NCI-H1417 (cell line): Measurements from ENCODE around the gene PTHLH.

Experiments used
- DNase-seq, 3 experiments: peaks; one replicate each; lab custom pipeline; 2025; lab: John Stamatoyannopoulos, UW

PTHLH gene

GRCh38 chr12:27972721-27973120 is at the start of gene PTHLH:
TSS of gene PTHLH (minus strand) at chr12:27972733. CDS start at chr12:27969494, 3,239 bp downstream.
- DNase-seq, result no peak

- DNase-seq, result no peak
Observed at GRCh38 chr12:28021704-28022103, 49.2 kb upstream of the PTHLH start.

- DNase-seq, result no peak
Observed at GRCh38 chr12:28017873-28018255, 45.3 kb upstream of the PTHLH start.

GRCh38 chr12:28017126-28017872 is 44.8 kb upstream of the PTHLH start:
- no peak for DNase-seq

GRCh38 chr12:28015165-28015564 is 42.6 kb upstream of the PTHLH start:
- DNase-seq, result no peak

GRCh38 chr12:28014196-28014595 is 41.7 kb upstream of the PTHLH start:
- DNase-seq, result peak in 1 of 3 experiments; percentile 61

GRCh38 chr12:28012333-28012918 is 39.9 kb upstream of the PTHLH start:
- no peak for DNase-seq

GRCh38 chr12:28010036-28010435 is 37.5 kb upstream of the PTHLH start:
- no peak for DNase-seq

GRCh38 chr12:27999970-28000369 is 27.4 kb upstream of the PTHLH start:
- DNase-seq, result no peak

- DNase-seq, result no peak
Observed at GRCh38 chr12:27999521-27999920, 27.0 kb upstream of the PTHLH start.

- peak; percentile 19 to 82 (median 82) for DNase-seq
Observed at GRCh38 chr12:27998658-27999057, 26.1 kb upstream of the PTHLH start.

- DNase-seq, result no peak
Observed at GRCh38 chr12:27998170-27998569, 25.6 kb upstream of the PTHLH start.

- peak in 1 of 3 experiments; percentile 69 for DNase-seq
Observed at GRCh38 chr12:27996761-27997160, 24.2 kb upstream of the PTHLH start.

- DNase-seq, result no peak
Observed at GRCh38 chr12:27995406-27995805, 22.9 kb upstream of the PTHLH start.

- DNase-seq, result no peak
Observed at GRCh38 chr12:27988594-27989233, 16.2 kb upstream of the PTHLH start.

GRCh38 chr12:27987331-27987730 is 14.8 kb upstream of the PTHLH start:
- DNase-seq, result no peak

- peak in 1 of 3 experiments; percentile 32 for DNase-seq
Observed at GRCh38 chr12:27984275-27984674, 11.7 kb upstream of the PTHLH start.

GRCh38 chr12:27982951-27983350 is 10.4 kb upstream of the PTHLH start:
- peak in 1 of 3 experiments; percentile 7 for DNase-seq

GRCh38 chr12:27982385-27982784 is 9.9 kb upstream of the PTHLH start:
- peak in 1 of 3 experiments; percentile 38 for DNase-seq

GRCh38 chr12:27981874-27982273 is 9.3 kb upstream of the PTHLH start:
- no peak for DNase-seq

- DNase-seq, result no peak
Observed at GRCh38 chr12:27979145-27979544, 6.6 kb upstream of the PTHLH start.

GRCh38 chr12:27975222-27976136 is 2.9 kb upstream of the PTHLH start:
- no peak for DNase-seq
